Loucy (cell line): ENCODE data around the gene UNC79.

Source experiments
- H2AFZ ChIP-seq: fragments of 200-600 bp; sonication (generic); 2 replicates; pipeline ENCODE4 v1.6.0; 2016; ENCODE audit warnings: antibody characterized with exemption, mild to moderate bottlenecking, low read length, moderate library complexity
- H3F3A ChIP-seq: fragments of 200-600 bp; 2 replicates; pipeline ENCODE4 v1.6.0; 2016; ENCODE audit warnings: antibody characterized with exemption, low read depth, mild to moderate bottlenecking
- H3K27me3 ChIP-seq: fragments of 200-600 bp; sonication (generic); 2 replicates; pipeline ENCODE4 v1.6.1; 2014; ENCODE audit warnings: low read length, mild to moderate bottlenecking; ENCODE audit not compliant: insufficient read depth, poor library complexity, severe bottlenecking
- H3K36me3 ChIP-seq: fragments of 200-600 bp; sonication (generic); 2 replicates; pipeline ENCODE4 v1.6.1; 2016; ENCODE audit warnings: low read length; ENCODE audit not compliant: insufficient read depth
- H3K4me1 ChIP-seq: fragments of 200-600 bp; sonication (generic); 2 replicates; pipeline ENCODE4 v1.5.1; 2014; ENCODE audit warnings: low read length, mild to moderate bottlenecking; ENCODE audit not compliant: insufficient read depth, poor library complexity, severe bottlenecking
- H3K4me2 ChIP-seq: fragments of 200-600 bp; sonication (generic); 2 replicates; pipeline ENCODE4 v1.6.0; 2014; ENCODE audit warnings: antibody characterized with exemption, low read length, low read depth, mild to moderate bottlenecking; ENCODE audit not compliant: poor library complexity, severe bottlenecking
- H3K4me3 ChIP-seq: fragments of 200-600 bp; sonication (generic); 2 replicates; pipeline ENCODE4 v1.5.1; 2014; ENCODE audit warnings: low read length, mild to moderate bottlenecking, mixed read lengths; ENCODE audit not compliant: poor library complexity, severe bottlenecking
- H3K79me2 ChIP-seq: fragments of 200-600 bp; sonication (generic); 2 replicates; pipeline ENCODE4 v1.6.1; 2014; ENCODE audit warnings: low read length; ENCODE audit not compliant: insufficient read depth
- H3K9ac ChIP-seq: fragments of 200-600 bp; sonication (generic); 2 replicates; pipeline ENCODE4 v1.6.0; 2014; ENCODE audit warnings: mild to moderate bottlenecking, low read depth, low read length, moderate library complexity; ENCODE audit not compliant: poor library complexity, severe bottlenecking
- H3K9me2 ChIP-seq: fragments of 200-600 bp; sonication (generic); replicated peaks from 2 replicates; pipeline ENCODE4 v1.6.1; 2016; ENCODE audit warnings: low read depth, low read length, mixed read lengths
- H3K9me3 ChIP-seq: fragments of 200-600 bp; sonication (generic); 2 replicates; pipeline ENCODE4 v1.6.1; 2014; ENCODE audit warnings: mild to moderate bottlenecking, antibody characterized with exemption, low read length, low read depth; ENCODE audit not compliant: insufficient read depth
- H4K20me1 ChIP-seq: fragments of 200-600 bp; sonication (generic); 2 replicates; pipeline ENCODE4 v1.6.0; 2014; ENCODE audit warnings: antibody characterized with exemption, low read length, mild to moderate bottlenecking; ENCODE audit not compliant: insufficient read depth, poor library complexity, severe bottlenecking
- CTCF ChIP-seq: fragments of 200-600 bp; sonication (generic); conservative IDR thresholded peaks from 2 replicates; pipeline ENCODE4 v1.5.1; 2014; ENCODE audit warnings: mild to moderate bottlenecking, antibody characterized with exemption, low read length
- EZH2phosphoT487 ChIP-seq: fragments of 200-600 bp; IDR thresholded peaks from 2 replicates; pipeline ENCODE4 v1.6.1; 2018; ENCODE audit warnings: antibody characterized with exemption, mild to moderate bottlenecking, moderate library complexity, borderline replicate concordance

Gene UNC79

GRCh38 chr14:93723001-93723400, 292.3 kb downstream of the UNC79 start:
- Histone ChIP-seq H2AFZ (no peak overlapping the region), H3K4me3 (no peak overlapping the region), H3K9me3 (no peaks in the 10 kb centered on the region), H3K79me2 (no peaks in the 10 kb centered on the region), H3K4me1 (no peaks in the 10 kb centered on the region), H3K4me2 (no peak overlapping the region), H4K20me1 (no peaks in the 10 kb centered on the region), H3K27me3 (no peaks in the 10 kb centered on the region), H3K9me2 (no peaks in the 10 kb centered on the region), H3K36me3 (no peaks in the 10 kb centered on the region), H3F3A (no peaks in the 10 kb centered on the region), H3K9ac (no peak overlapping the region)
- TF ChIP-seq CTCF (no peak), EZH2phosphoT487 (no peak)

GRCh38 chr14:93725002-93725582, 294.4 kb downstream of the UNC79 start:
- Histone ChIP-seq H3K79me2 (no peaks in the 10 kb centered on the region), H3K9me3 (no peaks in the 10 kb centered on the region), H3K4me3 (no peak overlapping the region), H2AFZ (no peak overlapping the region), H3K4me1 (no peaks in the 10 kb centered on the region), H3F3A (no peaks in the 10 kb centered on the region), H3K4me2 (no peak overlapping the region), H3K27me3 (no peaks in the 10 kb centered on the region), H3K9ac (no peak overlapping the region), H4K20me1 (no peaks in the 10 kb centered on the region), H3K36me3 (no peaks in the 10 kb centered on the region), H3K9me2 (no peaks in the 10 kb centered on the region)
- no peak for TF ChIP-seq EZH2phosphoT487
- TF ChIP-seq CTCF = no peak

GRCh38 chr14:93725993-93726392, 295.3 kb downstream of the UNC79 start:
- Histone ChIP-seq H3K9me3 (no peaks in the 10 kb centered on the region), H3K4me2 (no peak overlapping the region), H3K36me3 (no peaks in the 10 kb centered on the region), H3K9ac (no peak overlapping the region), H4K20me1 (no peaks in the 10 kb centered on the region), H3K4me3 (no peak overlapping the region), H2AFZ (no peak overlapping the region), H3K27me3 (no peaks in the 10 kb centered on the region), H3K79me2 (no peaks in the 10 kb centered on the region), H3K9me2 (no peaks in the 10 kb centered on the region), H3K4me1 (no peaks in the 10 kb centered on the region), H3F3A (no peaks in the 10 kb centered on the region)
- TF ChIP-seq CTCF (no peak), EZH2phosphoT487 (no peak)
